ENCODE data around the gene CYS1.
"Not testable (repeated sequence)": the region's sequence is repeated elsewhere in the genome, so short reads cannot be mapped to it uniquely, and the experiment has no call there.

Gene CYS1

DNA sequence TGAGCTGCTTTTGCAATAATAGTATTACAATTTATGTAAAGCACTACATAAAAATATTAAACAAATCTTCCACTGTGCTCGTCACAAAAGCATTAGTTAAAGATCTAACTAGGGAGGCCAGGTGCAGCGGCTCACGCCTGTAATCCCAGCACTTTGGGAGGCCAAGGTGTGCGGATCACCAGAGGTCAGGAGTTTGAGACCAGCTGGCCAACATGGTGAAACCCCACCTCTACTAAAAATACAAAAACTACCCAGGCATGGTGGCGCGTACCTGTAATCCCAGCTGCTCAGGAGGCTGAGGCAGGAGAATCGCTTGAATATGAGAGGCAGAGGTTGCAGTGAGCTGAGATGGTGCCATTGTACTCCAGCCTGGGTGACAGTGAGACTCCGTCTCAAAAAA is 49.4 kb downstream of the CYS1 start:
- DNase-seq = not testable (repeated sequence)

DNA sequence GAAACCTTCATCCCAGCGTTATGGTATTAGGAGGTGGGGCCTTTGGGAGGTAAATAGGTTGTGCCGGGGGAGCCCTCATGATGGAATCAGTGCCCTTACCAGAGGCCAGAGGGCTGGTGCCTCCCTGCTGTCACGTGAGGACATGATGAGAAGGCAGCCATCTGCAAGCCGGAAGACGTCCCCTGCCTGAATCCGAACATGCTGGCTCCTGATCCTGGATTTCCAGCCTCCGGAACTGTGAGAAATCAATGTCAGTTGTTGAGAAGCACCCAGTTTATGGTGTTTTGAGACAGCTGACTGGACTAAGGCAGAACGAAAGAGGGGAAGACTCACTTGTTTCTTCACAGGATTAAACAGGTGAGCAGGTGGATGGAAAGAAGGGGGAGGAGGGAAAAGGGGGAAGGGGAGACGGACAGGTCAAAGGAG is 49.9 kb downstream of the CYS1 start:
- DNase-seq = no peak

DNA sequence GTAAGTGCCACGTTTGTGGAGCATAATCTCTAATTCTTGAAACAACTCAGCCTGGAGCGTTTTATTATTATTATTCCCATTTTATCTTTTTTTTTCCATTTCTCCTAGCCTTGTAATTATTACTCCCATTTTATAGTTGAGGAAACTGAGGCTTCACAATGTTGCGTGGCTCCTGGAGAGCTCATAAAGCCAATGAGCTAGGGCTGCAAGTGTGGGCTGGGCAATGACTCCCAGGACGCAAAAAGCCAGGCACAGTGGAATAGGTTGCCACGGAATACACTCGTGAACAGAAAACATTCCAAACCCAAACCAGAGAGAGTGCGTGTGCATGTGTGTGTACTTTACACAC is 50.4 kb downstream of the CYS1 start:
- no peak for DNase-seq

DNA sequence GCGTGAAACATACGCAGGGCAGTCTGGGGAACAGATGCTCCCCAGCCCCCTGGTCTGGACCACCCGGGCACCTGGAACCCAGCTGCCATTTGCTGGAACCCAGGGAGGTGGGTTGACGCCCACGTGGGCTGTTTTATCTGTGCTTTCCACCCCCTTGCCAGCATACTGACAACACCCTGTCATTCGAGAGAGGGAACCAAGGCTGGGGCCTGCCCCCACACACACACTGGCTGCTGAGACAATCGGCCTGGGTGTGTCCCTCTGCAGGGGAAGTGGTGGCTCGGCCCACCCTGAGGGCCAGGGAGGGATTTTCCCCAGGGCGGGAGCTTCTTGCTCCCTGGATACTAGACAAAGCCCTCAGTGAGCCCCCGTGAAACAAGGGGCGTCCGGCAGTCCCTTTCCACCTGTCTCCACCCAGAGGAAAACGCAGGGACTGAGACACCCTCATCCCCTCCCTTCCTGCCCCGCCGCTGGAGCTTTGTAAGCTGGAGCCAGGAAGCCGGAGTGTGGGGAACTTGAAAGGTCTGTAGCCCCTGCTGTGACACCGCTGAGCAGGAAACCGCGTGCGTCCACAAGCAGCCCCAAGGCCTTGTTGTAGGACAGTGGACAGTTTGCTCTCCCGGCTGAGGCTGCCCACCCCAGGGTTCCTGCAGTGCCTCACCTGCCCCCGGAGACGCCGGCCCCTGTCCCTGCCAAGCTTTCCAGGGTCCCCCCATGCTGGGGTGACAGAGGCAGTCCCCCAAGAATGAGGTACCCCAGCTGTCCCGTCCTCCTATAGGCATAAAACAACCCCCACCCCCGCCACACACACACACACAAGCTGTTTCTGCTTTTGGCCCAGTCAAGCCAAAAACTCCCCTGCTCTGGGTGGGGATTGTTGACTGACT is 51.0 kb downstream of the CYS1 start:
- no peak for DNase-seq

DNA sequence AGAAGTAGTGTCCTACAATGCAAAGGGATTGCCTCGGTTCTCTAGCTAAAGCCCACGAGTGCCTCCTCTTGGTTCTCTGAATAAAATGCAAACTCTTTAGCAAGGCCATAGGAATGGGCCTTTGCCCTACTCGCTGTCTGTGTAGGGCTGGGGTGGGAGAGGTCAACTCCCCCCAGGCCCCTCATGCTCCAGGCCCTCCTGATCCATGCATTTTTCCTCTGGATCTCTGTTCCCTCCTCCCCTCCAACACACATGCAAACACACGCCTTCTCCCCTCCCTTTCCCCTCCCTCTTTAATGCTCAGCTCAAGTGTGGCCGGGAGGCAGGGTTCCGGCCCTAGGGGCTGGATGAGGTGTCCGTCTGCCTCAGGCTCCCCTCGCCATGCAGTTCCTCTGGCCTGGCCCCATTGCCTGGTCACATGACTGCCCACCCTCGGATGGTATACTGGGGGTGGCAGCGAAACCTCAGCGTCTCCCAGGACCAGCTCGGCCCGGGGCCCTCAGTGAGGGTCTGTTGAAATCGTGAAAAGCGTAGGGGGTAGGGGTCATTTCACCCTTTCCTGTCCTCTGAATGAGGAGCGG is 51.7 kb downstream of the CYS1 start:
- DNase-seq = no peak

DNA sequence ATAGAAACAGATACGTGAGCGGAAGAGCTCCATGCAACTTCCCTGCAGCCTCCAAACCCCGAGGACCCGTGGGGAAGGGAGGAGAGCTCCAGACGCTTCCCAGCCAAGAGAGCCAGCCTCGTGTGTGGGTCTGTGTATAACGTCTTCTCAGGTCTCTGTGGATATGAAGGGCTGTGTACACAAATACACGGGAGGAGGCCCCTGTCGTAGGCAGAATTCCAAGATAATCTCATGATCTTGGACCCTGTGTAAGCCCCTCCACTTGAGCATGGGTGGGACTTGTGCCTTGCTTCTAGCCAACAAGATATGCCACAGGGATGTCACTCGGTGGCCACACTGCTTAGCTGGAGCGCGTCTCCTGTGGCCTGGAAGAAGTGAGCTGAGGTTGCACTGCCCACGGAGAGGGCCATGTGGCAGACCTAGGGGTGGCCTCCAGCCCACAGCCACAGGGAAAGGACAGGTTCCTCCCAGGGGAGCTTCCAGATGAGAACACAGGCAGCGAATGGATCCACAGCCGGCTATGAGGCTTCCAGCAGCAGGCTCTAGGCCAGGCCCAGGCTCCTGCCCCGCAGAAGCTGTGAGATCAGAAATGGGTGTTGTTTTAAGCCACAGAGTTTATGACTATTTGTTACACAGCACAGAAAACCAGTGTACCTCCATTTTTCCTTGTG is 52.4 kb downstream of the CYS1 start:
- DNase-seq = no peak

DNA sequence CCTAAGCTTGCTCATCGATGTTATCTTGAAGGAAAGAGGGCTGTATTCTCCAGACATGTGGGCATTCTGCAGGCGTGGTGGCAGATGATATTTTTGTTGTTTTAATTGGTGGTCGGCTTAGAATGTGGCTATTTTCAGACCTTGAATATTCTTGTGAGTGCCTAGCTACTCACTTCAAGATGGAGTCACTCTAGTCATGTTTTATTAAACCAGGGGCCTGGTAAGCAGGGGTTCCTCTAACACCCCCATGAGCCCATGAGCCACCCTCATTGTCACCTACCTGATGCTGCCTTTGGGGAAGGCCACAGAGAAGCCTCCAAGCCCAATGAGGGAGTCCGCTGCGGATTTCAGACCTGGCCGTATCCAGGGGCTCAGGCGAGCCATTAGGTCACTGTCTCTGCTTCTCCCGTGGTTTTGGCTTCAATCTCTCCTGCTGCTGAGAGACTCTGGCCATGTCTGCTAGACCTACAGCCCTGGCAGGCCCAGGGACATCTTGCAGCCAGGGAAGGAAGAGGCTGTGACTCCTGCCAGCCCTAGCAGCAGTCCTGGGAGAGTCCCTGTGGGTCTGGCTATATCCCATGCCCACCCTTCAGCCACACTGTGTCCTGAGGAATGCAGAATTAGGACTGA is 53.2 kb downstream of the CYS1 start:
- DNase-seq = no peak

DNA sequence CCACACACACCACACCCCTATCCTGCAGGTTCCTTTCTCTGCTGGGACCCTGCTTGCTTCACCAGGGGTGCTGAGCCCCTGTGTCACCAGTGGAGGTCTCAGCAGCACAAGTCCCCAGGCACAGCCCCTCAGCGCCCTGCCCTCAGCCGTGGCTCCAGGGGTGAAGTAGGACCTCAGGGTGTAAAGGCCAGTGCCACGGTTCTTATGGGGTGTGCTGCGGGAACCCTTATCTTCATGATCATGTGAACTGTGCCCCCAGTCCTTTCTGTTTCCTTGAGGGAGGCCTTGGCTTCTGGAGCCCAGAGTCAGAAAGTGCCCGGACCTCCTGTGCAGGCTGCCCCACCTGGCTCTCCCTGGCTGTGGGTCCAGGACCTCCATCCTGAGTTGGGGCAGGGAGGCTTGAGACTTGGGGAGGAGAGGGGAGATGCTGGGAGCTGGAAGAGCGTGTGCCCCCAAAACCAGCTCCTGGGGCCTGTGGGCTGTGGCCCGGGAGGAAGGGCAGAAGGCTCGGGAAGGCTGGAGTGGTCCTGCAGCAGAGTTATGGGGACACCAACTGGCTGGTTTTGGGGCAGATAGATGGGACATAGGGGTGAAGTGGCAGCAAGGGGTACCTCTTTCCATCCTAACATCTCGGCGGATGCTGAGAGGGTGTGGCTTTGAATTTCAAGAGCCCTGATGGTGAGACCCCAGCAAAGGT is 57.1 kb downstream of the CYS1 start:
- DNase-seq = no peak

DNA sequence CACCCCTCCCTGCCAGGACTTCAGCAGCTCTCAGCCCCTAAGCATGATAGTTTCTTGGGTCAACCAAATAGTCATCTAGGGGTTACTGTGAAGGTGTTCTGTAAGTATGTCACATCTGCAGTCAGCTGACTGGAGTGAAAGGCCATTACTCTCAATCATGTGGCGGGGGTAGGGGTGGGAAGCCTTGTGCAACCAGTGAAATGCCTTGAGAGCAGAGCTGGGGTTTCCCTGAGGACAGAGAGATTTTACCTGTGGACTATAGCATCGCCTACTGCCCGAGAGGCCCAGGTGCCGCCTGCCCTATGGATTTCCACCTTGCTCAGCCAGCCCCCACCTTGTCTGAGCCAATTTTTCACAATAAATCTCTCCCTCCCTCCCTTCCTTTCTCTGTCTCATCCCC is 57.8 kb downstream of the CYS1 start:
- DNase-seq = no peak

DNA sequence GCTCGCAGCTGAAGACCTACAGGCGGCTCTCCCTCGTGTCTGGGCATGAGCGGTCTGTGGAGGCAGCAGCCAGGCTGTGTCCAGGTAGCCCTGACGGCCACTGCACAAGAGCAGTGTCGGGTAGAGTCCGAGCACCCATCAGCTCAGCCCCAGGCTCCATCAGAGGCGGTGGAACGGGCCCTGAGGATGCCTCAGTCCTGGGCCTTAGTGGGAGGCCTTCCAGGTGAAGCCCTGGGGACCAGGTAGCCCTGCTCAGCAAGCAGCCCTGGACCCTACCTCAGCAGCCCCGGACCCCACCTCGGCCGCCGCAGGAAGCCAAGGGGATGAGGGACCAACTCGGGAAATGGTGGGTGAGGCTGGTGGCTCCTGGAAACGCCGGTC is 58.2 kb downstream of the CYS1 start:
- DNase-seq = no peak

DNA sequence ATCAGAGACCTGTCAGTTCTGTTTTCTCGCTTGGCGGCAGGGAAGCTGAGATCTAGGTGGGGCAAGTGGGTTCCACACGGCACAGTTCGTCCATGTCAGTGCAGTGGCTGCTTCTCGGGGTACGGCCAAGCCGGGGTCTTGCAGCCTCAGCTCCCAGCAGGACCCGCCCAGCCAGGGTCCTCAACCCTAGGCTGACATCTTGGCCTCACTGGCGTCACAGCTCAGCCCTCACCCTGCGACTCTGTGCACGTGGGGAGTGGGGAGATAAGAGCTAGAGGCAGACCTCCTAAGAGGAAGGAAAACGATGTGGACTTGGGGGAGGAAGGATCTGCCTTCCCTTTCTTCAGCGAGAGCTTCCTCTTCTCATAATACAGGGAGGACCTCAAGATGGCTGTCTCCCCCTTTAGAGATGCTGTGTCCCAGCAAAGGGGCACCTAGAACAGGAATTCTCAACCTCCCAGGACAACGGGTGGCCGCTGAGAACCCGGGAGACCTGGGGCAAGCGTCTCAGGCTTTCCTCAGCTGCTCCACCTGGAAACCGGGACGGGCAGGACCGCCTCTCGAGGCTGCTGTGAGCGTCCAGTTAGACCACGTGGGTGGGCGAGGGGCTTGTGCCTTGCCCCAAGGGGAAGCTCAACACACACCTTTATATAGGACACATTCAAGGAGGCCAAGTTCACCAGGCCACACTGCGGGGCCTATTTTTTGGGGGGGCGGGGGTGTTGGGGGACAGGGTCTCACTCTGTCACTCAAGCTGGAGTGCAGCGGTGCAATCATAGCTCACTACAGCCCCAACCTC is 60.4 kb downstream of the CYS1 start:
- no peak for DNase-seq

DNA sequence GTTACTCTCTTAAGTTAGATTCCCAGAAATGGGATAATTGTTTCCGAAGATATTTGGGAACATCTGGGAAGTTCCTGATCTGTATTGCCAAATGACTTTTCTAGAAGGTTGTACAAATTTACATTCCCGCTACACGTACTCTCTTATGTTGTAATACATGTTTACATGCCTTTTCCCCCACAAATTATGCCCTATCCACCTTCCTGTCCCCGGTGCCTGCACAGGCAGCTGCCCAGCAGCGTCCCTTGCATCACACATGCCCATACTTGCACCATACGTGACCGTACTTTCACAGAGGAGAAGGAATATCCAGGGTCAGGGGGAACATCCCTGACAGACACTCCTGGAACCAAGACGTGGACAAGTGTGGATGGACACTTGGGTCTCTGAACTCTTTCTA is 61.0 kb downstream of the CYS1 start:
- no peak for DNase-seq

DNA sequence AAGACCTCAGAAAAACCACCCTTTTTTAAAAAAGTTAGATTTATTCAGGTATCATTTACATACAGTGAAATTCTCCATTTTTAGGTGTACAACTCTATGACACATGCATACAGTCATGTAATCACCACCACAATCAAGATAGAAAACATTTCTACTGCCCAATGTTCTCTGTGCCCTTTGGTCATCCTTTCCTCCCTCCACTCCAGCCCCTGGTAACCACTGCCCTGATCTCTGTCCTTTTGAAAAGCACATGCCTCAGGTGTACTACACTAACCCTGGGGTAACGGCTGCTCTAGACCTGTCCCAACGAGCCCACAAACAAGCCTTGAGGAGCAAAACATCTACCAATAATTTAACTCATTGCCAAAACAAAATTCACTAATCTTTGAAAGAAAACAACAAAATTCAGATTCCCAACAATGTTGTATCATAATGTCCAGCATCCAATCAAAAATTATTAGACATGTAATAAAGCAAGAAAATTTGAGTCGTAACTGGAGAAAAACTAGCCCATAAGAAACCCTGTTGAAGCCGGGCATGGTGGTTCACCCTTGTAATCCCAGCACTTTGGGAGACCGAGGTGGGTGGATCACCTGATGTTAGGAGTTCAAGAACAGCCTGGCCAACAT is 62.8 kb downstream of the CYS1 start:
- no peak for DNase-seq

DNA sequence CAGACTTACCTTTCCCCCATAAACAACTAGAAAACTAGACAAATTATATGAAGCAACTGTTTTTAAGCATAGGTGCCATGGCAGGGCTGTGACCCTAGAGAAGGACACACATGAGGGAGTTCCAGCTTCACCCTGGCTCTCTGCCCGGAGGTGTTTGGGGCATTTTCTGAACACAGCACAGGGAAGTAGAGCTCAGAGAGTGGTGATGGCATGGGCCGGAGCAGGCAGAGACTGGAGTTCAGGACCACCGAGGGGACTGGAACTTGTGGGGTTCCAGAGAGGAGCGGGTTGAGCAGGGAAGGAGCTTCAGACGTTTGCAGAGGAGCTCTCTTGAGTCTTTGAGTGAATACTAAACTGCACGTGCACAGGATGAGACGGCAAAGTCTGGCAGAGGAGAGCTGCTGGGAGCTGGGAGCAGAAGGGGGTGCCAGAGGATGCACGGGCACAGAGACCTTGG is 63.4 kb downstream of the CYS1 start:
- no peak for DNase-seq

DNA sequence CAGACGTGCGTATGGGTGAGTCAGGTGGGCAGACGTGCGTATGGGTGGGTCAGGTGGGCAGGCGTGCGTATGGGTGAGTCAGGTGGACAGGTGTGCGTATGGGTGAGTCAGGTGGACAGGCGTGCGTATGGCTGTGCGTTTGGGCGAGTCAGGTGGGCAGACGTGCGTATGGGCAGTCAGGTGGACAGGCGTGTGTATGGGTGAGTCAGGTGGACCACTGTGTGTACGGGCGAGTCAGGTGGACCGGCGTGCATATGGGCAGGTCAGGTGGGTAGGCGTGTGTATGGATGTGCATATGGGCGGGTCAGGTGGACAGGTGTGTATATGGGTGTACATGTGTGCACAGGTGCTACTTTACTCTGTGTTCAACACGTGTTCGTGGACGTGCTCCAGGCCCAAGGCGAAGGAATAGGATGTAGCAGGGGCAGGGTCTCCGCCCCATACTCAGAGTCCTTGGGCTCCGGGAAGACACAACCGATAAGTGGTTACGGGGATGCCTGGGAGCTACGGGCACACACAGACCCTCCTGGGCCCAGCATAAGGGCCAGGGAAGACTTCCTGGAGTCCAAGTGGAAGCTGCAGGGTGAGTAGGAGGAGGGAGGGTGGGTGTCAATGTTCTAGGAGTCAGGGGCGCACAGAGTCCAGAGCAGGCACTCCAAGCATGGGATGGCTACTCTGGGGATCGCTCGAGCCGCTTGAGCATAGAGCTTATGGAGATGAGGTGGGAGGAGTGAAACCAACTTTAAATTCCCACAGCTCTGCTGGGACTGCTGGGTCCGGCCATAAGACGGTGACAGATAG is 64.0 kb downstream of the CYS1 start:
- no peak for DNase-seq

DNA sequence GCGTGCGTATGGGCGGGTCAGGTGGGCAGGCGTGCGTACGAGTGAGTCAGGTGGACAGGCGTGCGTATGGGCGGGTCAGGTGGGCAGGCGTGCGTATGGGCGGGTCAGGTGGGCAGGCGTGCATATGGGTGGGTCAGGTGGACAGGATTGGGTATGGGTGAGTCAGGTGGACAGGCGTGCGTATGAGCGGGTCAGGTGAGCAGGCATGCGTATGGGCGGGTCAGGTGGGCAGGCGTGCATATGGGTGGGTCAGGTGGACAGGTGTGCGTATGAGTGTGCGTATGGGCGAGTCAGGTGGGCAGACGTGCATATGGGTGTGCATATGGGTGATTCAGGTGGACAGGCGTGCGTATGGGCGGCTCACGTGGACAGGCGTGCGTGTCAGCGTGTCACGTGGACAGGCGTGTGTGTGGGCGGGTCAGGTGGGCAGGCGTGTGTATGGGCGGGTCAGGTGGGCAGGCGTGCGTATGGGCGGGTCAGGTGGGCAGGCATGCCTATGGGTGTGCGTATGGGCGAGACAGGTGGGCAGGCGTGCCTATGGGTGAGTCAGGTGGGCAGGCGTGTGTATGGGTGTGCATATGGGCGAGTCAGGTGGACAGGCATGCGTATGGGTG is 64.7 kb downstream of the CYS1 start:
- DNase-seq = not testable (repeated sequence)

DNA sequence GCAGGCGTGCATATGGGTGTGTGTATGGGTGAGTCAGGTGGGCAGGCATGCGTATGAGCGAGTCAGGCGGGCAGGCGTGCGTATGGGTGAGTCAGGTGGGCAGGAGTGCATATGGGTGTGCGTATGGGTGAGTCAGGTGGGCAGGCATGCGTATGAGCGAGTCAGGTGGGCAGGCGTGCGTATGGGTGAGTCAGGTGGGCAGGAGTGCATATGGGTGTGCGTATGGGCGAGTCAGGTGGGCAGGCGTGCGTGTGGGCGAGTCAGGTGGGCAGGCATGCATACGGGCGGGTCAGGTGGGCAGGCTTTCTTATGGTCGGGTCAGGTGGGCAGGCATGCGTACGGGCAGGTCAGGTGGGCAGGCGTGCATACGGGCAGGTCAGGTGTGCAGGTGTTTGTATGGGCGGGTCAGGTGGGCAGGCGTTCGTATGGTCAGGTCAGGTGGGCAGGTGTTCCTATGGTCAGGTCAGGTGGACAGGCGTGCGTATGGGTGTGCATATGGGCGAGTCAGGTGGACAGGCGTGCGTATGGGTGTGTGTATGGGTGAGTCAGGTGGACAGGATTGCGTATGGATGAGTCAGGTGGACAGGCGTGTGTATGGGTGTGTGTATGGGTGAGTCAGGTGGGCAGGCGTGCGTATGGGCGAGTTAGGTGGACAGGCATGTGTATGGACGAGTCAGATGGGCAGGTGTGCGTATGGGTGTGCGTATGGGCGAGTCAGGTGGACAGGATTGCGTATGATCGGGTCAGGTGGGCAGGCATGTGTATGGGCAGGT is 65.6 kb downstream of the CYS1 start:
- no peak for DNase-seq

DNA sequence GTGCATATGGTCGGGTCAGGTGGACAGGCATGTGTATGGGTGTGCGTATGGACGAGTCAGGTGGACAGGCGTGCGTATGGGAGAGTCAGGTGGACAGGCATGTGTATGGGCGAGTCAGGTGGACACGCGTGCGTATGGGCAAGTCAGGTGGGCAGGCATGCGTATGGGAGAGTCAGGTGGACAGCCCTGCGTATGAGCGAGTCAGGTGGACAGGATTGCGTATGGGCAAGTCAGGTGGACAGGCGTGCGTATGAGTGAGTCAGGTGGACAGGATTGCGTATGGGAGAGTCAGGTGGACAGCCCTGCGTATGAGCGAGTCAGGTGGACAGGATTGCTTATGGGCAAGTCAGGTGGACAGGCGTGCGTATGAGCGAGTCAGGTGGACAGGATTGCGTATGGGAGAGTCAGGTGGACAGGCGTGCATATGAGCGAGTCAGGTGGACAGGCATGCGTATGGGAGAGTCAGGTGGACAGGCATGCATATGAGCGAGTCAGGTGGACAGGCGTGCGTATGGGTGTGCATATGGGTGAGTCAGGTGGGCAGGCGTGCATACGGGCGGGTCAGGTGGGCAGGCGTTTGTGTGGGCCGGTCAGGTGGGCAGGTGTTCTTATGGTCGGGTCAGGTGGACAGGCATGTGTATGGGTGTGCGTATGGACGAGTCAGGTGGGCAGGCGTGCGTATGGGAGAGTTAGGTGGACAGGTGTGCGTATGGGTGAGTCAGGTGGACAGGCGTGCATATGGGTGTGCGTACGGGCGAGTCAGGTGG is 66.4 kb downstream of the CYS1 start:
- DNase-seq = not testable (repeated sequence)

Measured in right kidney (tissue), 1 donor.